GM18511 (cell line): ENCODE data around the gene KIR2DL1.
"Not testable (repeated sequence)": the region's sequence is repeated elsewhere in the genome, so short reads cannot be mapped to it uniquely, and the experiment has no call there.

Experiments used
- ATAC-seq: cut with Tn5 transposase; IDR thresholded peaks from one replicate; pipeline ENCODE4 v1.9.1; 2021; ENCODE audit warnings: mild to moderate bottlenecking, moderate library complexity; ENCODE audit not compliant: unreplicated experiment

Gene KIR2DL1

DNA sequence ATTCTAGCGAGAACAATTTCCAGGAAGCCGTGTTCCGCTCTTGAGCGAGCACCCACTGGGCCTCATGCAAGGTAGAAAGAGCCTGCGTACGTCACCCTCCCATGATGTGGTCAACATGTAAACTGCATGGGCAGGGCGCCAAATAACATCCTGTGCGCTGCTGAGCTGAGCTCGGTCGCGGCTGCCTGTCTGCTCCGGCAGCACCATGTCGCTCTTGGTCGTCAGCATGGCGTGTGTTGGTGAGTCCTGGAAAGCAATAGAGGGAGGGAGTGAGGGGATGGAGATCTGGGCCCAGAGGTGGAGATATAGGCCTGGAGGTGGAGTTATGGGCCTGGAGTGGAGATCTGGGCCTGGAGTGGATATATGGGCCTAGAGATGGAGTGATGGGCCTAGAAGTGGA, at the start of gene KIR2DL1:
Gene KIR2DL1 (plus strand): TSS at position 148 of the 400 bp plus-strand sequence. CDS start 58 bp downstream, at position 206.
- not testable (repeated sequence) for ATAC-seq

DNA sequence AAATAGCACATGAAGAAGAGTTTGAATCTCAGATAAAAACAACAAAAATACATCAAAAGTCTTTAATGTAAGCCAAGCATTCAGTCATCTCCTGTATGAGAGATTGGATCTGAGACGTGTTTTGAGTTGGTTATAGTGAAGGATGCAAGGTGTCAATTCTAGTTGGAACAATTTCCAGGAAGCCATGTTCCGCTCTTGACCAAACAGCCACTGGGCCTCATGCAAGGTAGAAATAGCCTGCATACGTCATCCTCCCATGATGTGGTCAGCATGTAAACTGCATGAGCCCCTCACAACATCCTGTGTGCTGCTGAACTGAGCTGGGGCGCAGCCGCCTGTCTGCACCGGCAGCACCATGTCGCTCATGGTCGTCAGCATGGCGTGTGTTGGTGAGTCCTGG, 45.5 kb upstream of the KIR2DL1 start, which contains the start of gene KIR3DL3:
Gene KIR3DL3 (plus strand): TSS at position 301 of the 400 bp plus-strand sequence. CDS start 55 bp downstream, at position 356.
- ATAC-seq, result no peak

DNA sequence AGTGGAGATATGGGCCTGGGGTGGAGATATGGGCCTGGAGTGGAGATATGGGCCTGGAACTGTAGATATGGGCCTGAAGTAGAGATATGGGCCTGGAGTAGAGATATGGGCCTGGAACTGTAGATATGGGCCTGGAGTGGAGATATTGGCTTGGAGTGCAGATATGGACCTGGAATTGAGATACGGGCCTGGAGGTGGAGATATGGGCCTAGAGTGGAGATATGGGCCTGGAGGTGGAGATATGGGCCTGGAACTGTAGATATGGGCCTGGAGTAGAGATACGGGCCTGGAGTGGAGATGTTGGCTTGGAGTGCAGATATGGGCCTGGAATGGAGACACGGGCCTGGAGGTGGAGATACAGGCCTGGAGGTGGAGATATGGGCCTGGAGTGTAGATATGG, 44.9 kb upstream of the KIR2DL1 start:
- no peak for ATAC-seq

DNA sequence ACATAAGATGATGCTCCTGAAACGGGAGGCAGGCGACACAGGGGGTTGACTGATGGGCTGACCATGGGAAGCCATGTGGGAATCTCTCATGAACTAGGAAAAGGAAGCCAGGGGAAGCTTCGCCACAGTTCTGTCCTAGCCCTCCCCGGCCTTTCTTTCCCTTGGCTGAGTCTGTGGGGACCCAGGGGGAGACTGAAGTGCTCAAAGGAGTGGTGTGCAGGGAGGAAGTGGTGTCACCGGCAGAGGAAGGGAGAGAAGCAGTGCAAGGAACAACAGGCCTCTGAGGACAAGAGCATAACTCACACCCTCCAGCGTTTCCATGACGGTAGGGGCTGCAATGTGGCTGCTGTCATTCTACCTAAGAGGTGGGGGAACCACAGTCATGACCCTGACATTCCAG, 44.3 kb upstream of the KIR2DL1 start:
- ATAC-seq, result no peak

DNA sequence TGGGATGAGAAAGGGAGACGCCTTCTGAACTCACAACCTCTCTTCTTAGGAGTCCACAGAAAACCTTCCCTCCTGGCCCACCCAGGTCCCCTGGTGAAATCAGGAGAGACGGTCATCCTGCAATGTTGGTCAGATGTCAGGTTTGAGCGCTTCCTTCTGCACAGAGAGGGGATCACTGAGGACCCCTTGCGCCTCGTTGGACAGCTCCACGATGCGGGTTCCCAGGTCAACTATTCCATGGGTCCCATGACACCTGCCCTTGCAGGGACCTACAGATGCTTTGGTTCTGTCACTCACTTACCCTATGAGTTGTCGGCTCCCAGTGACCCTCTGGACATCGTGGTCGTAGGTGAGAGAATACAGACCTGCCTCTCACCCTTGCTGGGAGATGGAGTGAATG, 42.0 kb upstream of the KIR2DL1 start:
- ATAC-seq, result no peak

DNA sequence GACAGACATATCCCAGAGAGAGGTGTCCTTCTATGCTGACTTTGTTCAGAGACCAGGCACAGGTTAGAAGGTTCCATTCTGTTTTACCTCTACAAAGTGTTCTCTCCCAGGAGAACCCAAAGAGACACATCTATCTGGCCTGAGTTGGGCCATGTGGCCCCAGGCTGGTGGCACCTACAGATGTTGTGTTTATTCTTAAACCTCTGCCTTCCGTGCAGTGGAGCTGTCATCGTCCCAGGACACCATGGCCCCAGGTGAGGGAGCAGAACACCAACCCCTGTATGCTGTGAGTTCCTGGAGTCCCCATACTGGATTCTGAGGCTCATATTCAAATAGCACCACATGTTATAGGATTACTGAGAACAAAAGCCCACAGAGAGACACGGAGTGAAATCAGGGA, 41.4 kb upstream of the KIR2DL1 start:
- ATAC-seq, result no peak

DNA sequence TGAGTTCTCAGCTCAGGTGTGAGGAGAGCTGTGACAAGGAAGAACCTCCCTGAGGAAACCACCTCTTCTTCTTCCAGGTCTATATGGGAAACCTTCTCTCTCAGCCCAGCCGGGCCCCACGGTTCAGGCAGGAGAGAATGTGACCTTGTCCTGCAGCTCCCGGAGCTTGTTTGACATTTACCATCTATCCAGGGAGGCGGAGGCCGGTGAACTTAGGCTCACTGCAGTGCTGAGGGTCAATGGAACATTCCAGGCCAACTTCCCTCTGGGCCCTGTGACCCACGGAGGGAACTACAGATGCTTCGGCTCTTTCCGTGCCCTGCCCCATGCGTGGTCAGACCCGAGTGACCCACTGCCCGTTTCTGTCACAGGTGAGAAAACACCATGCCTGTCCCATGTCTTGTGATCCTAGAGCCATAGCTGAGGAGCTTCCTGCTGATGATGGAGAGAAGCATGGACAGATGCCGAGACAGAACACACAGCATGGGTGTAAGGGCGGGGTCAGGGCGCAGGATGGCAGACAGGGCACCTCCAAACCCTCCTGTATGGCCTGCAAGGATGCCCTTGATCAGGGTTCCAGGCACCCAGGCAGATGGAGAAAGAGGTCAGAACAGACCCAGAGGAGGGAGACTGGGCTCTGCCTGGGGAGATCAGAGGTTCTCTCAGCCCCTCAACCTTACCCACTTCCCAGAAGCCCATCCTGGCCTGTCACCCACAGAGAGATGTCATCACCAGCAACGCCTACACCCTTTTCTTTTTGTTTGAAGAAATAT, 40.0 kb upstream of the KIR2DL1 start:
- ATAC-seq, result no peak

DNA sequence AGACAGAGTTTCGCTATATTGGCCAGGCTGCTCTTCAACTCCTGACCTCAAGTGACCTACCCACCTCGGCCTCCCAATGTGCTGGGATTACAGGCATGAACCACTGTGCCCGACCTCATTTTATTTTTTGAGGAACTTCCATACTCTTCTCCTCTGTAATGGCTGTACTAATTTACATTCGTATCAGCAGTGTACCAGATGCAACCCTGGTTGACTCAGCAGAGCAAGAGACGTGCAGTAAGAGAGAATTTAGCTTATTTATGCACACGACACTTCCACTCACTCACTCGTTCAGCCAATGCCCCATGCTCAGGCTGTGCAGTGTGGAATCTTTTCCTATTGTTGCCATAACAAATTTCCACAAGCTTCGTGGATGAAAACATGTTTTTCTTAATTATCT, 38.4 kb upstream of the KIR2DL1 start:
- no peak for ATAC-seq

DNA sequence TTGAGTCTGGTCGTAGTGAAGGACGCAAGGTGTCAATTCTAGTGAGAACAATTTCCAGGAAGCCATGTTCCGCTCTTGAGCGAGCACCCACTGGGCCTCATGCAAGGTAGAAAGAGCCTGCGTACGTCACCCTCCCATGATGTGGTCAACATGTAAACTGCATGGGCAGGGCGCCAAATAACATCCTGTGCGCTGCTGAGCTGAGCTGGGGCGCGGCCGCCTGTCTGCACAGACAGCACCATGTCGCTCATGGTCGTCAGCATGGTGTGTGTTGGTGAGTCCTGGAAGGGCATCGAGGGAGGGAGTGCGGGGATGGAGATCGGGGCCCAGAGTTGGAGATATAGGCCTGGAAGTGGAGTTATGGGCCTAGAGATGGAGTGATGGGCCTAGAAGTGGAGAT, 31.3 kb upstream of the KIR2DL1 start, which contains the start of gene KIR2DL3:
Gene KIR2DL3 (plus strand): TSS at position 208 of the 400 bp plus-strand sequence. CDS start 33 bp downstream, at position 241.
- ATAC-seq, result not testable (repeated sequence)

DNA sequence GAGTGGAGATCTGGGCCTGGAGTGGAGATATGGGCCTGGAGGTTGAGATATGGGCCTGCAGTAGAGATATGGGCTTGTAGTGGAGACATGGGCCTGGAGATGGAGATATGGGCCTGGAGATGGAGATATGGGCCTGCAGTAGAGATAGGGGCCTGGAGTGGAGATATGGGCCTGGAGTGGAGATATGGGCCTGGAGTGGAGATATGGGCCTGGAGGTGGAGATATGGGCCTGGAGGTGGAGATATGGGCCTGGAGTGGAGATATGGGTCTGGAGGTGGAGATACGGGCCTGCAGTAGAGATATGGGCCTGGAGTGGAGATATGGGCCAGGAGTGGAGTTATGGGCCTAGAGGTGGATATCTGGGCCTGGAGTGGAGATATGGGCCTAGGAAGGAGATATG, 30.9 kb upstream of the KIR2DL1 start:
- no peak for ATAC-seq

DNA sequence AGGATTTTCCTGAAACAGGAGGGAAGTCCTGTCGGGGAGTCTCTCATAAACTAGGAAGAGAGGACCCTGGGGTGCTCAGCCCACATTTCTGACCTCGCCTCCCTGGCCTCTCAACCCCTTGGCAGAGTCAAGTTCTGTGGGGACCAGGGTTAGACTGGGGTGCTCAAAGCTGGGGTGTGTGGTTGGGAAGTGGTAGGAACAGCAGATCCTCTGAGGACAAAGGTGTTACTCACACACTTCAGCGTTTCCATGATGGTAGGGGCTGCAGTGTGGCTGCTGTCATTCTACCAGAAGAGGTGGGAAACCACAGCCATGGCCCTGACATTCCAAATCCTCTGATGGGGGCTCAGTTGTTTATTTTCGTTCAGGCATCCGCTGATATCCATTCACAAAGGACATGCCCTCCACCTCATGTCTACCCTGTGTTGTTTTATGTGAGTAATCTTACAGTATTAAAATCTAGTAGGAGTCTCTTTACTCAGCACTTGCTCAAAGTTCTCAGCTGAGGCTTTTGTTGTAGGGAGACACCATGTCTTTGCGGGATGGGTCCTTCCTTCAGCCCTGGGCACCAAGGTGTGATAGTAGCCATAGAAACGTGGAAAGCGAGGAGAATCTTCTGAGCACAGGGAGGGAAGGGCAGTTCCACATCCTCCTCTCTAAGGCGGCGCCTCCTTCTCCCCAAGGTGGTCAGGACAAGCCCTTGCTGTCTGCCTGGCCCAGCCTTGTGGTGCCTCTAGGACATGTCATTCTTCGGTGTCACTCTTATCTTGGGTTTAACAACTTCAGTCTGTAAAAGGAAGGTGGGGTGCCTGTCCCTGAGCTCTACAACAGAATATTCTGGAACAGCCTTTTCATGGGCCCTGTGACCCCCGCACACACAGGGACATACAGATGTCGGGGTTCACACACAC, 29.8 kb upstream of the KIR2DL1 start:
- ATAC-seq, result no peak

DNA sequence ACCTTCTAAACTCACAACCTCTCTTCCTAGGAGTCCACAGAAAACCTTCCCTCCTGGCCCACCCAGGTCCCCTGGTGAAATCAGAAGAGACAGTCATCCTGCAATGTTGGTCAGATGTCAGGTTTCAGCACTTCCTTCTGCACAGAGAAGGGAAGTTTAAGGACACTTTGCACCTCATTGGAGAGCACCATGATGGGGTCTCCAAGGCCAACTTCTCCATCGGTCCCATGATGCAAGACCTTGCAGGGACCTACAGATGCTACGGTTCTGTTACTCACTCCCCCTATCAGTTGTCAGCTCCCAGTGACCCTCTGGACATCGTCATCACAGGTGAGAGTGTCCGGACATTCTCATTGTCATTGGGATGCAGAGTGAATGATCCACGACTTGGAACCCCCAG, 27.6 kb upstream of the KIR2DL1 start:
- not testable (repeated sequence) for ATAC-seq

DNA sequence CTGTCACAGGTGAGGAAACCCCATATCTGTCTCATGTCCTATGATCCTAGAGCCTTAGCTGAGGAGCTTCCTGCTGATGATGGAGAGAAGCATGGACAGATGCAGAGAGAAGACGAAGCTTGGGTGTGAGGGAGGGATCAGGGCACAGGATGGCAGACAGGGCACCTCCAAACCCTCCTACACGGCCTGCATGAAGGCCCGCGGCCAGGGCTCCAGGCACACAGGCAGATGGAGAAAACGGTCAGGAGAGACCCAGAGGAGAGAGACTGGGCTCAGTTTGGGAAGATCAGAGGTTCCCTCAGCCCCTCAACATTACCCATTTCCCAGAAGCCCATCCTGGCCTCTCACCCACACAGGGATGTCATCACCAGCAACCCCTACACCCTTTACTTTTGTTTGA, 25.5 kb upstream of the KIR2DL1 start:
- ATAC-seq, result not testable (repeated sequence)

DNA sequence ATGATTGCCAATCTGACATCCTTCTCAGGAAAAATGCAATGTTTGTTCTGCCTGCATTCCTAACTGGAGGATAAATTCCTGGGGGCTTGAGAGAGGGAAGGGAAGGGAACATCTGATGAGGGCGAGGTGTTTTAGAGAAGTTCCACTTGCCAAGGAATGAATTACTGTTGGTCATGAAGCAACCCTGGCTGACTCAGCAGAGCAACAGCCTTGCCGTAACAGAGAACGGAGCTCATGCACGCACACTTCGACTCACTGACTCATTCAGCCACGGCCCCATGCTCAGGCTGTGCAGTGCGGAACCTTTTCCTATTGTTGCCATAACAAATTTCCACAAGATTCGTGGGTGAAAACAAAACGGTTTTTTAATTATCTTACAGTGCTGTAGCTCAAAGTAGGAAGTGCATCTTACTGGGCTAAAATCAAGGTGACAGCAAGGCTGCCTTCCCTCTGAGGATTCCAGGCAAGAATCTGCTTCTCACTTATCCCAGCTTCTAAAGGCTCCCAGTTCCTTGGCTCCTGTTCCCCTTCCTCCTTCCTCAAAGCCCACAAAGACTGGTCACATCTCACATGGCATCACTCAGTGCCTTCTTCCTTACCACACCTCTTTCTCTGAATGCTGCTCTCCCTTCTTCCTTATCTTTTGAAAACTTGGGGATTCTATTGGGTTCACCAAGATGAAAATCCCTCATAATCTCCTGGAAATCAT, 21.8 kb upstream of the KIR2DL1 start:
- not testable (repeated sequence) for ATAC-seq

DNA sequence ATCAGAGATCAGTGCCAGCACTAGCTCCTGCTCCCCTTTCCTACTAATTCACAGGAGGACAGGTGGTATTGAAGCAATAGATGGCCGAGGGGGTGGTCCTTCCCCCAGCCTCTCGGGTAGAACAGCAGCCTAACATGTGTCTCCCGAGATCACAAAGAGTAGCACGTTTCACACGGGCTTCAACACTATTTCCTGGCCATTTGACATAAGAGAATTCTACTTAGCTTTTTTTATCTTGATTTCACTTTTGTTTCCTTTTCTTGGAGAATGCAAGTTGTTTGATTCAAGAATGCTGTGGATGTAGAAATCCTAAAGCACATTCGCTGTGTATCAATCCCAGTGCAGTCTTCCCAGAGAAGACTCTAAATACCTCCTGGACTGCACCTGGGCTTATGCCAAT, 19.3 kb upstream of the KIR2DL1 start:
- not testable (repeated sequence) for ATAC-seq

DNA sequence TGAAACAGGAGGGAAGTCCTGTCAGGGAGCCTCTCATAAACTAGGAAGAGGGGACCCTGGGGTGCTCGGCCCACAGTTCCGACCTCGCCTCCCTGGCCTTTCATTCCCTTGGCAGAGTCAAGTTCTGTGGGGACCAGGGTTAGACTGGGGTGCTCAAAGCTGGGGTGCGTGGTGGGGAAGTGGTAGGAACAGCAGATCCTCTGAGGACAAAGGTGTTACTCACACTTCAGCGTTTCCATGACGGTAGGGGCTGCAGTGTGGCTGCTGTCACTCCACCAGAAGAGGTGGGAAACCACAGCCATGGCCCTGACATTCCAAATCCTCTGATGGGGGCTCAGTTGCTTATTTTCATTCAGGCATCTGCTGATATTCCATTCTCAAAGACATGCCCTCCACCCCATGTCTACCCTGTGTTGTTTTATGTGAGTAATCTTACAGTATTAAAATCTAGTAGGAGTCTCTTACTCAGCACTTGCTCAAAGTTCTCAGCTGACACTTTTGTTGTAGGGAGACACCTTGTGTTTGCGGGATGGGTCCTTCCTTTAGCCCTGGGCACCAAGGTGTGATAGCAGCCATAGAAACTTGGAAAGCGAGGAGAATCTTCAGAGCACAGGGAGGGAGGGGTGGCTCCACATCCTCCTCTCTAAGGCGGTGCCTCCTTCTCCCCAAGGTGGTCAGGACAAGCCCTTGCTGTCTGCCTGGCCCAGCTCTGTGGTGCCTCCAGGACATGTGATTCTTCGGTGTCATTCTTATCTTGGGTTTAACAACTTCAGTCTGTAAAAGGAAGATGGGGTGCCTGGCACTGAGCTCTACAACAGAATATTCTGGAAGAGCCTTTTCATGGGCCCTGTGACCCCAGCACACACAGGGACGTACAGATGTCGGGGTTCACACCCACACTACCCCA, 13.1 kb upstream of the KIR2DL1 start:
- not testable (repeated sequence) for ATAC-seq

DNA sequence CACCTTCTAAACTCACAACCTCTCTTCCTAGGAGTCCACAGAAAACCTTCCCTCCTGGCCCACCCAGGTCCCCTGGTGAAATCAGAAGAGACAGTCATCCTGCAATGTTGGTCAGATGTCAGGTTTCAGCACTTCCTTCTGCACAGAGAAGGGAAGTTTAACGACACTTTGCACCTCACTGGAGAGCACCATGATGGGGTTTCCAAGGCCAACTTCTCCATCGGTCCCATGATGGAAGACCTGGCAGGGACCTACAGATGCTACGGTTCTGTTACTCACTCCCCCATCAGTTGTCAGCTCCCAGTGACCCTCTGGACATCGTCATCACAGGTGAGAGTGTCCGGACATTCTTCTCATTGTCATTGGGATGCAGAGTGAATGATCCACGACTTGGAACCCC, 11.0 kb upstream of the KIR2DL1 start:
- ATAC-seq, result not testable (repeated sequence)

DNA sequence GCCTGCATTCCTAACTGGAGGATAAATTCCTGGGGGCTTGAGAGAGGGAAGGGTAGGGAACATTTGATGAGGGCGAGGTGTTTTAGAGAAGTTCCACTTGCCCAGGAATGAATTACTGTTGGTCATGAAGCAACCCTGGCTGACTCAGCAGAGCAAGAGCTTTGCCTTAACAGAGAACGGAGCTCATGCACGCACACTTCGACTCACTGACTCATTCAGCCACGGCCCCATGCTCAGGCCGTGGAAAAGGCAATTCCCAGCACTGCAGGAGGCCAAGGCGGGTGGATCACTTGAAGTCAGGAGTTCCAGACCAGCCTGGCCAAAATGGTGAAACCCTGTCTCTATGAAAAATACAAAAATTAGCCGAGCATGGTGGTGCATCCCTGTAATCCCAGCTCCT, 5.4 kb upstream of the KIR2DL1 start:
- not testable (repeated sequence) for ATAC-seq

DNA sequence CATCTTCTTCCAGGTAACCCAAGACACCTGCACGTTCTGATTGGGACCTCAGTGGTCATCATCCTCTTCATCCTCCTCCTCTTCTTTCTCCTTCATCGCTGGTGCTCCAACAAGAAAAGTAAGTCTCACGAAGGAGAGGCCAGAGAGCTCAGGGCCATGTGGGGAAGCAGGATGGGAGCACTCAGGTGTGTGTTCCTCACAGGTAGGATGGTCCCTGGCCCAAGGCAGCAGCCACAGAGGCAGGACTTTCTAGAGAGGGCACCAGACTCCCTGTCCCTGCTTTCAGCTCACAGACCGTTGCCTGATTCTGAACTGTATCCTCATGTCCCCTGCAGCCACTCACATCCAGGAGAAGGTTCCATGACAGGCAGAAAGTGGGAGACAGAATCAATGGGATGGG, 3.1 kb upstream of the KIR2DL1 start:
- not testable (repeated sequence) for ATAC-seq

DNA sequence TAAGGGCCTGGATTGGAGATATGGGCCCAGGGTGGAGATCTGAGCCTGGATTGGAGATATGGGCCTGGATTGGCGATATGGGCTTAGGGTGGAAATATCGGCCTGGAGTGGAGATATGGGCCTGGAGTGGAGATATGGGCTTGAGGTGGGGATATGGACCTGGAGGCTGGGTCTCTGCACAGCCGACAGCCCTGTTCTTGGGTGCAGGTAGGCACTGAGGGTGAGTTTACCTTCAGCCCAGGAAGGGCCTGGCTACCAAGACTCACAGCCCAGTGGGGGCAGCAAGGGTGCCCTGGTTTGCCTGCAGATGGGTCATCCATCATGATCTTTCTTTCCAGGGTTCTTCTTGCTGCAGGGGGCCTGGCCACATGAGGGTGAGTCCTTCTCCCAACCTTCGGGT, 918 bp downstream of the KIR2DL1 start:
- ATAC-seq, result not testable (repeated sequence)
